CD4-positive, alpha-beta T cell (primary cell): ENCODE results near the gene RPS15. TPM values are rescaled to one million over a fixed set of nuclear protein-coding genes. Genes with fewer than 3 reads are reported as not detected.

ENCODE experiments used
- ATAC-seq: fragments of 200-7000 bp; cut with Tn5 transposase; one replicate; pipeline ENCODE4 v1.10.0; 2022; ENCODE audit warnings: mild to moderate bottlenecking; ENCODE audit not compliant: poor library complexity
- CTCF ChIA-PET: fragments of 350-600 bp; sonication (Branson Sonifier 250); formaldehyde crosslinking; loops from one replicate; lab custom pipeline; 2021; ENCODE audit warnings: antibody characterized with exemption, inconsistent platforms; lab: Charles Lee
- POLR2A ChIA-PET: fragments of 350-600 bp; sonication (Branson Sonifier 250); formaldehyde crosslinking; loops from one replicate; lab custom pipeline; 2021; ENCODE audit warnings: antibody characterized with exemption, inconsistent platforms; lab: Charles Lee
- DNase-seq, 14 experiments: peaks; one replicate each; pipeline ENCODE4 v3.0.0-alpha.2; 2013 to 2020; ENCODE audit warnings: mixed read lengths in 2 of 14
- H3K27ac ChIP-seq, 2 donors: one replicate each; pipeline versions ENCODE4 v1.5.1 to v1.7.0; 2013; ENCODE audit warnings: low read length in 2 of 2, low read depth in 1 of 2, mild to moderate bottlenecking in 1 of 2
- H3K27me3 ChIP-seq, 2 experiments: 1 replicate in 1 of 2; 2 replicates in 1 of 2; pipeline versions ENCODE4 v1.6.1 to v1.7.0; 2013; ENCODE audit warnings: low read length in 2 of 2, control low read depth in 1 of 2, mild to moderate bottlenecking in 1 of 2, moderate library complexity in 1 of 2; ENCODE audit not compliant: insufficient read depth in 2 of 2, control insufficient read depth in 1 of 2
- H3K36me3 ChIP-seq: one replicate; pipeline ENCODE4 v1.6.1; 2013; ENCODE audit warnings: low read length, control low read depth; ENCODE audit not compliant: insufficient read depth
- H3K4me1 ChIP-seq: one replicate; pipeline ENCODE4 v1.6.1; 2013; ENCODE audit warnings: low read length, control low read depth; ENCODE audit not compliant: insufficient read depth
- H3K4me3 ChIP-seq: one replicate; pipeline ENCODE4 v1.5.1; 2013; ENCODE audit warnings: mild to moderate bottlenecking, low read length, moderate library complexity
- H3K9me3 ChIP-seq, 2 experiments: 1 replicate in 1 of 2; 2 replicates in 1 of 2; pipeline versions ENCODE4 v1.6.1 to v1.7.0; 2013; ENCODE audit warnings: low read length in 2 of 2, mild to moderate bottlenecking in 2 of 2, control low read depth in 1 of 2, moderate library complexity in 1 of 2; ENCODE audit not compliant: control insufficient read depth in 1 of 2, insufficient read depth in 1 of 2
- H3K27ac Mint-ChIP-seq: one replicate; pipeline ENCODE4 v1.8.0; 2020; ENCODE audit warnings: mixed read lengths
- H3K27me3 Mint-ChIP-seq: one replicate; pipeline ENCODE4 v1.8.0; 2021; ENCODE audit warnings: mixed read lengths
- H3K36me3 Mint-ChIP-seq: one replicate; pipeline ENCODE4 v1.8.0; 2021; ENCODE audit warnings: low read depth, mixed read lengths
- H3K4me1 Mint-ChIP-seq: one replicate; pipeline ENCODE4 v1.8.0; 2021; ENCODE audit warnings: low read depth, mixed read lengths
- H3K4me3 Mint-ChIP-seq: one replicate; pipeline ENCODE4 v1.8.0; 2020; ENCODE audit warnings: mild to moderate bottlenecking, mixed read lengths
- H3K9me3 Mint-ChIP-seq: one replicate; pipeline ENCODE4 v1.8.0; 2020; ENCODE audit warnings: mixed read lengths
- intact Hi-C, 2 experiments: fragments of 100-400 bp; cut with DNase I in 1 of 2; cut with micrococcal nuclease in 1 of 2; formaldehyde crosslinking; loops; one replicate each; pipeline versions ENCODE4 v1.15.1 to v1.9.0; 2023 to 2025; cut with DNase I, micrococcal nuclease
- total RNA-seq, 174 experiments: library from RNA in 2 of 174; stranded (reverse) in 2 of 174; gene quantifications; one replicate each; pipeline ENCODE4 v1.2.3 and lab custom pipeline; 2021 to 2026
- TF ChIP-seq, protein P1 (sequence below): fragments of 200-600 bp; IDR thresholded peaks from one replicate; pipeline ENCODE4 v1.8.0; 2022; ENCODE audit warnings: antibody characterized with exemption, mild to moderate bottlenecking

The RPS15 gene
- total RNA-seq, 2 experiments from 2014 or later, result 2,193 to 2,200 TPM

GRCh38 chr19:1389033-1389940 is 48.9 kb upstream of the RPS15 start:
- ATAC-seq (no peak), DNase-seq (no peak)
- Histone ChIP-seq H3K27ac (no peak overlapping the region), H3K4me1 (peaks cover 24% of the 10 kb centered on the region), H3K27me3 (no peaks in the 10 kb centered on the region), H3K9me3 (no peaks in the 10 kb centered on the region), H3K4me3 (no peak overlapping the region), H3K36me3 (peaks cover 55% of the 10 kb centered on the region)
- Mint-ChIP-seq H3K9me3 (no peaks in the 10 kb centered on the region), H3K4me3 (no peak overlapping the region), H3K4me1 (peaks cover 4% of the 10 kb centered on the region), H3K27me3 (no peaks in the 10 kb centered on the region), H3K27ac (no peak overlapping the region), H3K36me3 (peaks cover 43% of the 10 kb centered on the region)
- intact Hi-C loops, result no loop called here
- ChIA-PET POLR2A (no interaction called here), CTCF (no interaction called here)
- TF ChIP-seq, protein P1, sequence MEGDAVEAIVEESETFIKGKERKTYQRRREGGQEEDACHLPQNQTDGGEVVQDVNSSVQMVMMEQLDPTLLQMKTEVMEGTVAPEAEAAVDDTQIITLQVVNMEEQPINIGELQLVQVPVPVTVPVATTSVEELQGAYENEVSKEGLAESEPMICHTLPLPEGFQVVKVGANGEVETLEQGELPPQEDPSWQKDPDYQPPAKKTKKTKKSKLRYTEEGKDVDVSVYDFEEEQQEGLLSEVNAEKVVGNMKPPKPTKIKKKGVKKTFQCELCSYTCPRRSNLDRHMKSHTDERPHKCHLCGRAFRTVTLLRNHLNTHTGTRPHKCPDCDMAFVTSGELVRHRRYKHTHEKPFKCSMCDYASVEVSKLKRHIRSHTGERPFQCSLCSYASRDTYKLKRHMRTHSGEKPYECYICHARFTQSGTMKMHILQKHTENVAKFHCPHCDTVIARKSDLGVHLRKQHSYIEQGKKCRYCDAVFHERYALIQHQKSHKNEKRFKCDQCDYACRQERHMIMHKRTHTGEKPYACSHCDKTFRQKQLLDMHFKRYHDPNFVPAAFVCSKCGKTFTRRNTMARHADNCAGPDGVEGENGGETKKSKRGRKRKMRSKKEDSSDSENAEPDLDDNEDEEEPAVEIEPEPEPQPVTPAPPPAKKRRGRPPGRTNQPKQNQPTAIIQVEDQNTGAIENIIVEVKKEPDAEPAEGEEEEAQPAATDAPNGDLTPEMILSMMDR, result no peak

- H3K27ac ChIP-seq, result no peak overlapping the region
- Mint-ChIP-seq H3K4me3 (no peak overlapping the region), H3K27me3 (no peaks in the 10 kb centered on the region), H3K9me3 (no peaks in the 10 kb centered on the region), H3K4me1 (no peaks in the 10 kb centered on the region), H3K36me3 (peaks cover 39% of the 10 kb centered on the region), H3K27ac (no peak overlapping the region)
- intact Hi-C loops, result no loop called here
- CTCF ChIA-PET, result no interaction called here
- no peaks in the 10 kb centered on the region for H3K9me3 ChIP-seq
- no peak overlapping the region for H3K4me3 ChIP-seq
- H3K36me3 ChIP-seq, result peaks cover 56% of the 10 kb centered on the region
- TF ChIP-seq, protein P1, result no peak
- H3K27me3 ChIP-seq, result no peaks in the 10 kb centered on the region
- ATAC-seq (no peak), DNase-seq (no peak)
- POLR2A ChIA-PET, result no interaction called here
- H3K4me1 ChIP-seq, result peaks cover 8% of the 10 kb centered on the region
Observed at GRCh38 chr19:1390890-1391423, 47.2 kb upstream of the RPS15 start.

DNA sequence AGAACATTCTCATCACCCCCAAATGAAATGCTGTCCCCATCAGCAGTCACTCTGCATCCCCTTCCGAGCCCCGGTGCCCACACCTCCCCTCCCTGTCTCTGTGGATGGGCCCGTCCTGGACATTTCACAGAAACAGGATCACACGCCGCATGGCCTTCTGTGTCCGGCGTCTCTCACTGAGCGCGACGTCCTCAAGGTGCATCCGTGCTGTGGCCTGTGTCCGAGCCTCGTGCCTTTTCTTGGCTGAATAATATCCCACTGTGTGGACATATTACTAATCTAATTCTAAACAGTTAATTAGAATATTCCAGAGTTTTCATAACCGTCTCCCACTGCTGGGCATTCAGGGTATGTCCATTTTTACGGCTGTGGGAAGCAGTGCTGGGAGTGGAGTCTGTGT is 45.8 kb upstream of the RPS15 start:
- intact Hi-C loops, result no loop called here
- Mint-ChIP-seq H3K27me3 (no peaks in the 10 kb centered on the region), H3K27ac (no peak overlapping the region), H3K4me1 (no peaks in the 10 kb centered on the region), H3K36me3 (peaks cover 31% of the 10 kb centered on the region), H3K9me3 (no peaks in the 10 kb centered on the region), H3K4me3 (no peak overlapping the region)
- Histone ChIP-seq H3K9me3 (no peaks in the 10 kb centered on the region), H3K27ac (no peak overlapping the region), H3K4me3 (no peak overlapping the region), H3K27me3 (no peaks in the 10 kb centered on the region), H3K4me1 (peaks cover 12% of the 10 kb centered on the region), H3K36me3 (peaks cover 46% of the 10 kb centered on the region)
- ATAC-seq (no peak), DNase-seq (no peak)
- ChIA-PET CTCF (no interaction called here), POLR2A (no interaction called here)
- TF ChIP-seq, protein P1, result no peak
